ENCODE data around the gene HPS6. TPM values are rescaled to one million over a fixed set of nuclear protein-coding genes. Genes with fewer than 3 reads are reported as not detected.
A peak's percentile ranks its signal among the peaks of the same experiment; 100 is the strongest.

HPS6 gene
- total RNA-seq, 1 experiment from 2014 or later: 14.7 TPM

GRCh38 chr10:102072673-102073527 lies 7.8 kb downstream of the HPS6 start:
- CTCF ChIA-PET: interaction anchor here (0.9 to 1.4 kb wide), 4 partner anchors 8 to 470 kb away, joined by 3 to 4 read pairs (median 3); no protein-coding TSS in a partner anchor
- Mint-ChIP-seq H3K27ac (ENCODE audit: unreplicated experiment) (no peak overlapping the region), H3K4me3 (ENCODE audit: low read depth, unreplicated experiment) (no peak overlapping the region), H3K27me3 (ENCODE audit: unreplicated experiment) (peaks cover 24% of the 10 kb centered on the region), H3K9me3 (ENCODE audit: low read depth, unreplicated experiment) (no peaks in the 10 kb centered on the region), H3K4me1 (ENCODE audit: low read depth, unreplicated experiment) (peaks cover 12% of the 10 kb centered on the region), H3K36me3 (ENCODE audit: insufficient read depth, unreplicated experiment) (no peaks in the 10 kb centered on the region)
- peak; percentile 79 for TF ChIP-seq CTCF (IDR thresholded peaks at IDR 0.05; ENCODE audit: unreplicated experiment)
- BruUV-seq (replicated peaks): no TSS peak
- DNase-seq: peak; percentile 80
- intact Hi-C loops (cut with micrococcal nuclease; ENCODE audit: unreplicated experiment): loop anchor here (2.0 to 5.0 kb wide), 2 partner anchors 181 to 232 kb away; no protein-coding TSS in a partner anchor

- Mint-ChIP-seq H3K27ac (ENCODE audit: unreplicated experiment) (no peak overlapping the region), H3K27me3 (ENCODE audit: unreplicated experiment) (peaks cover 4% of the 10 kb centered on the region), H3K4me1 (ENCODE audit: low read depth, unreplicated experiment) (no peaks in the 10 kb centered on the region), H3K9me3 (ENCODE audit: low read depth, unreplicated experiment) (no peaks in the 10 kb centered on the region), H3K4me3 (ENCODE audit: low read depth, unreplicated experiment) (no peak overlapping the region), H3K36me3 (ENCODE audit: insufficient read depth, unreplicated experiment) (no peaks in the 10 kb centered on the region)
- CTCF ChIA-PET: no interaction called here
- intact Hi-C loops (cut with micrococcal nuclease; ENCODE audit: unreplicated experiment): no loop called here
- no peak for TF ChIP-seq CTCF (IDR thresholded peaks at IDR 0.05; ENCODE audit: unreplicated experiment)
- BruUV-seq (replicated peaks): no TSS peak
- DNase-seq: no peak
These were observed 18.4 kb downstream of the HPS6 start for GRCh38 chr10:102083541-102083940.

- no TSS peak for BruUV-seq (replicated peaks)
- intact Hi-C loops (cut with micrococcal nuclease; ENCODE audit: unreplicated experiment): no loop called here
These were observed 20.2 kb downstream of the HPS6 start for GRCh38 chr10:102085336-102085735.

GRCh38 chr10:102086196-102086595 lies 21.0 kb downstream of the HPS6 start:
- DNase-seq: no peak
- intact Hi-C loops (cut with micrococcal nuclease; ENCODE audit: unreplicated experiment): no loop called here
- BruUV-seq (replicated peaks): no TSS peak
- no peak for TF ChIP-seq CTCF (IDR thresholded peaks at IDR 0.05; ENCODE audit: unreplicated experiment)
- no peak overlapping the region for H3K4me3 Mint-ChIP-seq (ENCODE audit: low read depth, unreplicated experiment)
- H3K9me3 Mint-ChIP-seq (ENCODE audit: low read depth, unreplicated experiment): no peaks in the 10 kb centered on the region
- H3K4me1 Mint-ChIP-seq (ENCODE audit: low read depth, unreplicated experiment): no peaks in the 10 kb centered on the region
- no peaks in the 10 kb centered on the region for H3K36me3 Mint-ChIP-seq (ENCODE audit: insufficient read depth, unreplicated experiment)
- no peaks in the 10 kb centered on the region for H3K27me3 Mint-ChIP-seq (ENCODE audit: unreplicated experiment)
- CTCF ChIA-PET: interaction anchor here (0.6 kb wide), 1 partner anchor 35 kb away, joined by 4 read pairs; no protein-coding TSS in a partner anchor
- H3K27ac Mint-ChIP-seq (ENCODE audit: unreplicated experiment): no peak overlapping the region

More at GRCh38 chr10:102085336-102085735, 20.2 kb downstream of the HPS6 start:
- no peak overlapping the region for H3K4me3 Mint-ChIP-seq (ENCODE audit: low read depth, unreplicated experiment)
- no peak overlapping the region for H3K27ac Mint-ChIP-seq (ENCODE audit: unreplicated experiment)
- no peaks in the 10 kb centered on the region for H3K27me3 Mint-ChIP-seq (ENCODE audit: unreplicated experiment)
- H3K36me3 Mint-ChIP-seq (ENCODE audit: insufficient read depth, unreplicated experiment): no peaks in the 10 kb centered on the region
- CTCF ChIA-PET: no interaction called here
- no peak for TF ChIP-seq CTCF (IDR thresholded peaks at IDR 0.05; ENCODE audit: unreplicated experiment)
- DNase-seq: no peak
- H3K9me3 Mint-ChIP-seq (ENCODE audit: low read depth, unreplicated experiment): no peaks in the 10 kb centered on the region
- H3K4me1 Mint-ChIP-seq (ENCODE audit: low read depth, unreplicated experiment): no peaks in the 10 kb centered on the region
